GM18867 (cell line): ENCODE data around the gene CPNE9.
"Not testable (repeated sequence)": the region's sequence is repeated elsewhere in the genome, so short reads cannot be mapped to it uniquely, and the experiment has no call there.

Experiments
- ATAC-seq: cut with Tn5 transposase; IDR thresholded peaks from one replicate; pipeline ENCODE4 v1.9.1; 2021; ENCODE audit warnings: mild to moderate bottlenecking, moderate library complexity; ENCODE audit not compliant: unreplicated experiment

CPNE9 gene

DNA sequence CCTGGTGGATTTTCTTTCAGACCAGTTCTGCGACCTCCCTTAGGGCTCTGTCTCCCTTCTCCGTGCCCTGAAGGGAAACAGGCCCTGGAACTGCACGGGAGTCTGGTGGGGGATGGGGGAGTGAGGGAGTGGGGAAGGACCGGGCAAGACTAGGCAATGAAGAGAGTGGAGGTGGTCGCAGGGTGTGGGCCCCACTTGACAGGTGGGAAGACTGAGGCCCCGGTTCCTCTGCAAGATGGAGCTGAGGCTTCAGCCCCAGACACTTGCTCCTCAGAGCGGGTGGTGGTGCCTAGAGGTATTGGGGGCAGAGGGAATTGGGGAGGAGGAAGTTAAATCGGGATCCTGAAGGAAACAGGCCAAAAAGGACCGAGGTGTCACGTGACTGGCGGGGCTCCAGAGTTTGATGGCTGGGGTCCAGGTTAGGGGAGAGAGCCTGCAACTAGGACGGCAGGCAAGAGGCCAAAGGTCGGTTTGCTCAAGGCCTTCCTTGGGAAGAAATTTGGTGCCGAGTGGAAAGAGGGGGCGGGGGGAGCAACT, 66.7 kb downstream of the CPNE9 start:
- ATAC-seq: no peak

DNA sequence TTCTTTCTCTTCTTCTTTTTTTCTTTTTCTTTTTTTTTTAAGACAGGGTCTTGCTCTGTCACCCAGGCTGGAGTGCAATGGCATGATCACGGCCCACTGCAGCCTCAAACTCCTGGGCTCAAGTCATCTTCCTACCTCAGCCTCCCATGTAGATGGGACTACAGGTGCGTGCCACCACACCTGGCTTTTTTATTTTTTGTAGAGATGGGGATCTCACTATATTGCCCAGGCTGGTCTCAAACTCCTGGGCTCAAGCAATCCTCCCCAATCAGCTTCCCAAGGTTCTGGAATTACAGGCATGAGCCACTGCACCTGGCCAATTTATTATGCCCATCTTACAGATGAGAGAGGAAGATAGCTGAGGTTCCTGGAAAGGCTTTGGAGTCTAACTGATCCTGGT, 67.4 kb downstream of the CPNE9 start:
- not testable (repeated sequence) for ATAC-seq

GRCh38 chr3:9776896-9777693, 73.5 kb downstream of the CPNE9 start:
- ATAC-seq: no peak

DNA sequence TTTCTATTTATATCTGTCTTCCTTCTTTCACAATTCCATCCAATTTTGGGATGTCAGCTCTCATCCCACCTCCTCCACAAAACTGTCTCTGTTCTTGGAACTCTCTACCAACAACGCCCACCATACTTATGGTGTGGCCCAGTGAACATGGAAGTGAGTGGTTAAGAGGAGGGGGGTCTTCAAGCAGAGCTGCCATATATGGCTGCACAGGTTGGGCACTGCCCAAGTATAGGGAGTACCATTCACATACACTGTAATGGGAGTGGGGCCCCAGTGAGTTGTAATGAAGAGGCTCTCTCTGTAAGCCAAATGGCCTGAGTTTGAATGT, 74.0 kb downstream of the CPNE9 start:
- no peak for ATAC-seq

GRCh38 chr3:9778143-9779074, 74.8 kb downstream of the CPNE9 start:
- no peak for ATAC-seq

- no peak for ATAC-seq
Measured at GRCh38 chr3:9779075-9779593, 75.5 kb downstream of the CPNE9 start.
